ENCODE measurements around the gene IL34.

DNA sequence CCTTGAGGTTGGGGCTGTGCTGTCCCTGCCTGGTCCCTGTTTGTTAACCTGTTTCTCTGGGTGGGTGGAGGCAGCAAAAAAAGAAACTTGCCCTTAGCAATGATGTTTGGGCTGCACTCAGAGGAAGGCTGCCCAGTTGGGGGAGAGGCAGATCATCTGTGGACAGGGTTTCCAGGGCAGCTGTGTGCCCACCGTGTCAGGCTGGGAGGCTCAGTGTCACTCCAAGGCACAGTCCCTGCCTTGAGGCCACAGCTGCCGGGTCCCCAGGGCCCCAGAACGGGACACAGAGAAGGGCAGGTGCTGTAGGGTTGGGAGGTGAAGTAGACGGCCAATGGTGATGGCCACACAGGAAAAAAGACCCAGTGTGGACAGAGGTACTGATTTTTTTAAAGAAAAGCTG lies 3.9 kb downstream of the IL34 start:
- TF ChIP-seq POLR2A (IDR thresholded peaks at IDR 0.05; ENCODE audit: borderline replicate concordance, extremely low read depth, insufficient read depth, insufficient read length) (no peak), POLR2AphosphoS5 (IDR thresholded peaks at IDR 0.05; ENCODE audit: low read depth, low read length) (no peak), YY1 (IDR thresholded peaks at IDR 0.05; ENCODE audit: extremely low read depth, insufficient replicate concordance, low read depth, low read length) (no peak), RAD21 (IDR thresholded peaks at IDR 0.05; ENCODE audit: low read depth) (no peak), EZH2 (IDR thresholded peaks at IDR 0.05) (no peak), EZH2phosphoT487 (IDR thresholded peaks at IDR 0.05; ENCODE audit: borderline replicate concordance) (no peak), SRF (IDR thresholded peaks at IDR 0.05; ENCODE audit: low read depth) (no peak), SP1 (IDR thresholded peaks at IDR 0.05; ENCODE audit: low read depth) (no peak), MAX (IDR thresholded peaks at IDR 0.05) (no peak), CEBPB (IDR thresholded peaks at IDR 0.05; ENCODE audit: low read depth) (no peak)
- TF ChIP-seq, protein P1, sequence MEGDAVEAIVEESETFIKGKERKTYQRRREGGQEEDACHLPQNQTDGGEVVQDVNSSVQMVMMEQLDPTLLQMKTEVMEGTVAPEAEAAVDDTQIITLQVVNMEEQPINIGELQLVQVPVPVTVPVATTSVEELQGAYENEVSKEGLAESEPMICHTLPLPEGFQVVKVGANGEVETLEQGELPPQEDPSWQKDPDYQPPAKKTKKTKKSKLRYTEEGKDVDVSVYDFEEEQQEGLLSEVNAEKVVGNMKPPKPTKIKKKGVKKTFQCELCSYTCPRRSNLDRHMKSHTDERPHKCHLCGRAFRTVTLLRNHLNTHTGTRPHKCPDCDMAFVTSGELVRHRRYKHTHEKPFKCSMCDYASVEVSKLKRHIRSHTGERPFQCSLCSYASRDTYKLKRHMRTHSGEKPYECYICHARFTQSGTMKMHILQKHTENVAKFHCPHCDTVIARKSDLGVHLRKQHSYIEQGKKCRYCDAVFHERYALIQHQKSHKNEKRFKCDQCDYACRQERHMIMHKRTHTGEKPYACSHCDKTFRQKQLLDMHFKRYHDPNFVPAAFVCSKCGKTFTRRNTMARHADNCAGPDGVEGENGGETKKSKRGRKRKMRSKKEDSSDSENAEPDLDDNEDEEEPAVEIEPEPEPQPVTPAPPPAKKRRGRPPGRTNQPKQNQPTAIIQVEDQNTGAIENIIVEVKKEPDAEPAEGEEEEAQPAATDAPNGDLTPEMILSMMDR (IDR thresholded peaks at IDR 0.05 in 2 of 3, conservative IDR thresholded peaks at IDR 0.05 in 1 of 3; ENCODE audit: borderline replicate concordance in 1 of 3, insufficient read depth in 1 of 3, low read depth in 2 of 3, low read length in 2 of 3): no peak
- TF ChIP-seq, protein P2, sequence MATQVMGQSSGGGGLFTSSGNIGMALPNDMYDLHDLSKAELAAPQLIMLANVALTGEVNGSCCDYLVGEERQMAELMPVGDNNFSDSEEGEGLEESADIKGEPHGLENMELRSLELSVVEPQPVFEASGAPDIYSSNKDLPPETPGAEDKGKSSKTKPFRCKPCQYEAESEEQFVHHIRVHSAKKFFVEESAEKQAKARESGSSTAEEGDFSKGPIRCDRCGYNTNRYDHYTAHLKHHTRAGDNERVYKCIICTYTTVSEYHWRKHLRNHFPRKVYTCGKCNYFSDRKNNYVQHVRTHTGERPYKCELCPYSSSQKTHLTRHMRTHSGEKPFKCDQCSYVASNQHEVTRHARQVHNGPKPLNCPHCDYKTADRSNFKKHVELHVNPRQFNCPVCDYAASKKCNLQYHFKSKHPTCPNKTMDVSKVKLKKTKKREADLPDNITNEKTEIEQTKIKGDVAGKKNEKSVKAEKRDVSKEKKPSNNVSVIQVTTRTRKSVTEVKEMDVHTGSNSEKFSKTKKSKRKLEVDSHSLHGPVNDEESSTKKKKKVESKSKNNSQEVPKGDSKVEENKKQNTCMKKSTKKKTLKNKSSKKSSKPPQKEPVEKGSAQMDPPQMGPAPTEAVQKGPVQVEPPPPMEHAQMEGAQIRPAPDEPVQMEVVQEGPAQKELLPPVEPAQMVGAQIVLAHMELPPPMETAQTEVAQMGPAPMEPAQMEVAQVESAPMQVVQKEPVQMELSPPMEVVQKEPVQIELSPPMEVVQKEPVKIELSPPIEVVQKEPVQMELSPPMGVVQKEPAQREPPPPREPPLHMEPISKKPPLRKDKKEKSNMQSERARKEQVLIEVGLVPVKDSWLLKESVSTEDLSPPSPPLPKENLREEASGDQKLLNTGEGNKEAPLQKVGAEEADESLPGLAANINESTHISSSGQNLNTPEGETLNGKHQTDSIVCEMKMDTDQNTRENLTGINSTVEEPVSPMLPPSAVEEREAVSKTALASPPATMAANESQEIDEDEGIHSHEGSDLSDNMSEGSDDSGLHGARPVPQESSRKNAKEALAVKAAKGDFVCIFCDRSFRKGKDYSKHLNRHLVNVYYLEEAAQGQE (IDR thresholded peaks at IDR 0.05; ENCODE audit: low read depth): no peak
- TF ChIP-seq, protein P3, sequence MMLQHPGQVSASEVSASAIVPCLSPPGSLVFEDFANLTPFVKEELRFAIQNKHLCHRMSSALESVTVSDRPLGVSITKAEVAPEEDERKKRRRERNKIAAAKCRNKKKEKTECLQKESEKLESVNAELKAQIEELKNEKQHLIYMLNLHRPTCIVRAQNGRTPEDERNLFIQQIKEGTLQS (IDR thresholded peaks at IDR 0.05): no peak

Data from HCT116 (cell line).